CD14-positive monocyte (primary cell): ENCODE results near the gene RBBP9. TPM values are rescaled to one million over a fixed set of nuclear protein-coding genes. Genes with fewer than 3 reads are reported as not detected.

Experiments used
- DNase-seq, 3 donors: peaks; one replicate each; pipeline ENCODE4 v3.0.0-alpha.2; 2011 to 2022
- H2AFZ ChIP-seq: 2 replicates; pipeline ENCODE4 v1.6.0; 2012; ENCODE audit warnings: mild to moderate bottlenecking, low read depth, low read length, inconsistent platforms; ENCODE audit not compliant: insufficient read depth, poor library complexity, severe bottlenecking
- H3K27ac ChIP-seq, 2 donors: 1 replicate in 1 of 2; 2 replicates in 1 of 2; pipeline ENCODE4 v1.5.1; 2012 to 2013; ENCODE audit warnings: low read length in 2 of 2, control low read depth in 1 of 2, inconsistent platforms in 1 of 2, low read depth in 1 of 2, mild to moderate bottlenecking in 1 of 2
- H3K27me3 ChIP-seq, 2 donors: one replicate each; pipeline versions ENCODE4 v1.6.0 to v1.6.1; 2011 to 2013; ENCODE audit warnings: low read length in 2 of 2; ENCODE audit not compliant: control insufficient read depth in 2 of 2, insufficient read depth in 2 of 2
- H3K36me3 ChIP-seq, 2 donors: replicated peaks in 1 of 2; 1 replicate in 1 of 2; 2 replicates in 1 of 2; pipeline versions ENCODE4 v1.5.1 to v1.6.1; 2012 to 2013; ENCODE audit warnings: low read length in 2 of 2, control low read depth in 1 of 2, inconsistent platforms in 1 of 2, mild to moderate bottlenecking in 1 of 2; ENCODE audit not compliant: insufficient read depth in 2 of 2, control insufficient read depth in 1 of 2
- H3K4me1 ChIP-seq, 2 donors: 1 replicate in 1 of 2; 2 replicates in 1 of 2; pipeline versions ENCODE4 v1.5.1 to v1.6.1; 2012 to 2013; ENCODE audit warnings: low read length in 2 of 2, control low read depth in 1 of 2, inconsistent platforms in 1 of 2, mild to moderate bottlenecking in 1 of 2, moderate library complexity in 1 of 2; ENCODE audit not compliant: insufficient read depth in 2 of 2, control insufficient read depth in 1 of 2
- H3K4me2 ChIP-seq: replicated peaks from 2 replicates; pipeline ENCODE3; 2012; ENCODE audit warnings: low read length, moderate library complexity, mild to moderate bottlenecking; ENCODE audit not compliant: poor library complexity, severe bottlenecking; ENCODE audit errors: extremely low read depth
- H3K4me3 ChIP-seq, 3 experiments: fragments of 200-600 bp in 1 of 3; sonication (generic) in 1 of 3; replicated peaks in 1 of 3; 1 replicate in 2 of 3; 2 replicates in 1 of 3; pipeline ENCODE4 v1.5.1; 2011 to 2013; ENCODE audit warnings: low read length in 3 of 3, mild to moderate bottlenecking in 3 of 3, control low read depth in 2 of 3, low read depth in 2 of 3, inconsistent platforms in 1 of 3, moderate library complexity in 1 of 3
- H3K79me2 ChIP-seq: 2 replicates; pipeline ENCODE4 v1.6.0; 2012; ENCODE audit warnings: mild to moderate bottlenecking, control low read depth, inconsistent platforms, low read length, moderate library complexity; ENCODE audit not compliant: insufficient read depth
- H3K9ac ChIP-seq: 2 replicates; pipeline ENCODE4 v1.6.0; 2017; ENCODE audit warnings: low read length, mild to moderate bottlenecking; ENCODE audit not compliant: insufficient read depth, poor library complexity, severe bottlenecking
- H3K9me3 ChIP-seq, 2 donors: replicated peaks in 1 of 2; 1 replicate in 1 of 2; 2 replicates in 1 of 2; pipeline versions ENCODE4 v1.5.1 to v1.6.1; 2012 to 2013; ENCODE audit warnings: low read length in 2 of 2, control low read depth in 1 of 2; ENCODE audit not compliant: control insufficient read depth in 1 of 2, insufficient read depth in 1 of 2
- H4K20me1 ChIP-seq: 2 replicates; pipeline ENCODE4 v1.6.0; 2012; ENCODE audit warnings: mild to moderate bottlenecking, low read length, control low read depth, moderate library complexity; ENCODE audit not compliant: insufficient read depth
- H3K27ac Mint-ChIP-seq, 7 donors: one replicate each; pipeline ENCODE4 v1.8.0; 2020; ENCODE audit warnings: mild to moderate bottlenecking in 7 of 7, mixed read lengths in 7 of 7, moderate library complexity in 6 of 7, inconsistent platforms in 2 of 7
- H3K27me3 Mint-ChIP-seq, 3 donors: one replicate each; pipeline ENCODE4 v1.8.0; 2021 to 2022; ENCODE audit warnings: low read depth in 3 of 3, mild to moderate bottlenecking in 3 of 3, mixed read lengths in 3 of 3, moderate library complexity in 3 of 3, inconsistent platforms in 1 of 3
- H3K36me3 Mint-ChIP-seq, 2 donors: one replicate each; pipeline ENCODE4 v1.8.0; 2020; ENCODE audit warnings: mixed read lengths in 2 of 2, inconsistent platforms in 1 of 2, mild to moderate bottlenecking in 1 of 2
- H3K4me1 Mint-ChIP-seq: one replicate; pipeline ENCODE4 v1.8.0; 2020; ENCODE audit warnings: mild to moderate bottlenecking, mixed read lengths
- H3K4me3 Mint-ChIP-seq, 2 donors: one replicate each; pipeline ENCODE4 v1.8.0; 2020; ENCODE audit warnings: mild to moderate bottlenecking in 2 of 2, mixed read lengths in 2 of 2, moderate library complexity in 1 of 2
- H3K9me3 Mint-ChIP-seq, 7 donors: one replicate each; pipeline ENCODE4 v1.8.0; 2020 to 2022; ENCODE audit warnings: mixed read lengths in 7 of 7, mild to moderate bottlenecking in 6 of 7, moderate library complexity in 6 of 7, inconsistent platforms in 2 of 7
- WGBS: methylation state at CpG from one replicate; pipeline ENCODE4 v1.1.5; 2013; ENCODE audit warnings: missing lambda C conversion rate; ENCODE audit not compliant: insufficient coverage; 5-methylcytosine and 5-hydroxymethylcytosine counted together
- intact Hi-C, 2 donors: fragments of 100-400 bp; cut with micrococcal nuclease; formaldehyde crosslinking; loops; one replicate each; pipeline versions ENCODE4 v1.15.0 to v1.15.1; 2023
- polyA plus RNA-seq, 3 donors: library from polyadenylated mRNA; depleted of rRNA in 1 of 3; unstranded in 2 of 3; stranded (reverse) in 1 of 3; fragments of 300-500 nt in 2 of 3; fragments of >200 nt in 1 of 3; fragmentation: Illumina TruSeq in 2 of 3; gene quantifications; 1 replicate in 2 of 3; 2 replicates in 1 of 3; pipeline ENCODE4 v1.2.3, GENCODE V29; 2012 to 2021
- TF ChIP-seq, protein P1 (sequence below): fragments of 200-600 bp; IDR thresholded peaks from one replicate; pipeline ENCODE4 v1.8.0; 2022; ENCODE audit warnings: antibody characterized with exemption, mild to moderate bottlenecking

RBBP9 gene
- polyA plus RNA-seq, 3 donors: 3.5 to 6.9 (median 5.2) TPM

DNA sequence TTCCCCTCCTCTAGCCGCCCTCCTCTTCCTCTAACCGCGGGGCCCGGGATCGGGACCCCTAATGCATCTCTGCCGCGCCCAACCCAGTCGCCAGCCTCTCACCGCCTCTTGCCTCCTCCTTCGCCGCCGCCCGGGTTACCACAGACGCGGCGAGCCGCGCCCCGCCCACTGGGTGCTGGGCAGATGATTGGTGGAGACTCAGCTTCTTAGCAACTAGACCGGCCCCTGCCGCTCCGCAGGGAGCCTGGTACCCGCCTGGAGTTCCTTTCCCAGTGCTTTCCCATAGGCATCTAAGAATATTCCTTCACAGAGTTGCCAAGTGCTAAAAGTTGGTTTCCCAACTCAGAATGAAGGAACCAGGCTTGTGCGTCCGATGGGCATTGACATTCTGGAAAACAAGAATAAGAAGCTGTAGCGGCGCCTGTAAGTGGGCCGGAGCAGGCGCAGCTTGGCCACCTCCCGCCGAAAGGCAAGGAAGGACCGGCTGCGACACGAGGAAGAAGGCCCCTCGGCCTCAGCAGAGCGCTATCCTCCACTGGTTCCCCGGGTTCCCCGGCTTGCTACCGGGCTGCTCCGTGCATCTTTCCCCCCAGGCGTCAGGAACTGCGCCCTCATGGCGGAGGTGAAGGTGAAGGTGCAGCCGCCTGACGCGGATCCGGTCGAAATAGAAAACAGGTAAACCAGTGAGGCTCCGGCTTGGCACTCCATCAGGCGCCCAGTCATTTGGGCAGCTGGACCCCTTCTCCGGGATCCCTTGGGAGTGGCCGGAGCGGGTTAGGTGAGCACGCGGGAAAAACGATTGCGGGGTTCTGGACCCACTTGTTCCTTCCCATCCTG is 29.9 kb downstream of the RBBP9 start, which contains the start of the genes DZANK1 and POLR3F:
TSS of gene DZANK1 (minus strand) at position 137 of the 837 bp plus-strand sequence. CDS start 1,672 bp downstream, outside the sequence.
TSS of gene POLR3F (plus strand) at position 497 of the 837 bp plus-strand sequence. CDS start at position 614, 117 bp downstream.
- Mint-ChIP-seq H3K27me3 (peaks cover 0 to 2% (median 0%) of the 10 kb centered on the region in 3 donors), H3K27ac (peak within 1 kb of the TSS; percentile 93 to 99 (median 97)), H3K9me3 (no peaks in the 10 kb centered on the region), H3K4me3 (peak within 1 kb of the TSS; percentile 97 to 98), H3K36me3 (peaks cover 16 to 17% of the 10 kb centered on the region in 2 donors), H3K4me1 (peaks cover 15% of the 10 kb centered on the region)
- TF ChIP-seq, protein P1, sequence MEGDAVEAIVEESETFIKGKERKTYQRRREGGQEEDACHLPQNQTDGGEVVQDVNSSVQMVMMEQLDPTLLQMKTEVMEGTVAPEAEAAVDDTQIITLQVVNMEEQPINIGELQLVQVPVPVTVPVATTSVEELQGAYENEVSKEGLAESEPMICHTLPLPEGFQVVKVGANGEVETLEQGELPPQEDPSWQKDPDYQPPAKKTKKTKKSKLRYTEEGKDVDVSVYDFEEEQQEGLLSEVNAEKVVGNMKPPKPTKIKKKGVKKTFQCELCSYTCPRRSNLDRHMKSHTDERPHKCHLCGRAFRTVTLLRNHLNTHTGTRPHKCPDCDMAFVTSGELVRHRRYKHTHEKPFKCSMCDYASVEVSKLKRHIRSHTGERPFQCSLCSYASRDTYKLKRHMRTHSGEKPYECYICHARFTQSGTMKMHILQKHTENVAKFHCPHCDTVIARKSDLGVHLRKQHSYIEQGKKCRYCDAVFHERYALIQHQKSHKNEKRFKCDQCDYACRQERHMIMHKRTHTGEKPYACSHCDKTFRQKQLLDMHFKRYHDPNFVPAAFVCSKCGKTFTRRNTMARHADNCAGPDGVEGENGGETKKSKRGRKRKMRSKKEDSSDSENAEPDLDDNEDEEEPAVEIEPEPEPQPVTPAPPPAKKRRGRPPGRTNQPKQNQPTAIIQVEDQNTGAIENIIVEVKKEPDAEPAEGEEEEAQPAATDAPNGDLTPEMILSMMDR: no peak
- Histone ChIP-seq H3K36me3 (peaks cover 9 to 29% of the 10 kb centered on the region in 2 donors), H3K4me2 (peak within 1 kb of the TSS; percentile 87), H3K4me3 (peak within 1 kb of the TSS; percentile 45 to 100 (median 70)), H3K27me3 (no peaks in the 10 kb centered on the region), H3K4me1 (peaks cover 14 to 22% of the 10 kb centered on the region in 2 donors), H3K9me3 (no peaks in the 10 kb centered on the region), H3K9ac (peak within 1 kb of the TSS; percentile 86), H4K20me1 (no peaks in the 10 kb centered on the region), H3K79me2 (peaks cover 30% of the 10 kb centered on the region), H3K27ac (peak within 1 kb of the TSS; percentile 43 to 92), H2AFZ (peak within 1 kb of the TSS; percentile 97)
- intact Hi-C loops: loop anchor here (2.0 to 10.0 kb wide), 4 partner anchors 40 to 182 kb away; partner anchors contain the start of genes DTD1 (in 2 of the 2), SEC23B (in 1 of the 2) and ZNF133 (in 1 of the 2)
- DNase-seq: peak; percentile 89 to 92 (median 90)
- under 1% methylated on average over 45 of the region's 57 CpGs for WGBS

DNA sequence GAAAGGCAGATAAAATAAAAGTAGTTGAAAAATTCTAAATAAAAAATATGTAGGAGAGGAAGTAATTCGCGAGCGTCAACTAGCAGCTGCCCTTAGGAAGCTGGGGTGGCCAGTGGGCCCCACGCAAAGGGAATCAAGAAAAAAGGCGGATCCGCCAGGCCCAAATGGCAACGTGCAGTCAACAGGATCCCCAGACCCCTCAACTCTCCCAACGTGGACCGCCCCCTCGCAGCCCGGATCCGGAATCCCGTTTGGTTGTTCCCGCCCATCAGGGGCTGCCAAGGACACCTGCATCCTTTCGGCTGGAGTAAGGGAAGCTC is 30.5 kb downstream of the RBBP9 start:
- H4K20me1 ChIP-seq: no peaks in the 10 kb centered on the region
- H2AFZ ChIP-seq: peak overlapping the region; percentile 97
- peaks cover 15% of the 10 kb centered on the region for H3K4me1 Mint-ChIP-seq
- intact Hi-C loops: loop anchor here (2.0 to 10.0 kb wide), 4 partner anchors 40 to 182 kb away; partner anchors contain the start of genes DTD1 (in 2 of the 2), SEC23B (in 1 of the 2) and ZNF133 (in 1 of the 2)
- H3K9me3 Mint-ChIP-seq: no peaks in the 10 kb centered on the region
- H3K79me2 ChIP-seq: peaks cover 30% of the 10 kb centered on the region
- H3K36me3 Mint-ChIP-seq: peaks cover 13 to 17% of the 10 kb centered on the region in 2 donors
- peaks cover 8 to 25% of the 10 kb centered on the region in 2 donors for H3K36me3 ChIP-seq
- peak overlapping the region; percentile 97 to 98 for H3K4me3 Mint-ChIP-seq
- H3K27me3 Mint-ChIP-seq: peaks cover 0 to 2% (median 0%) of the 10 kb centered on the region in 3 donors
- no peak overlapping the region for H3K27ac ChIP-seq
- H3K4me2 ChIP-seq: peak overlapping the region; percentile 87
- no peak for DNase-seq
- H3K27ac Mint-ChIP-seq: peak overlapping the region in 5 of 7 donors; percentile 95 to 99 (median 97)
- TF ChIP-seq, protein P1: no peak
- H3K9me3 ChIP-seq: no peaks in the 10 kb centered on the region
- peak overlapping the region; percentile 45 to 100 (median 70) for H3K4me3 ChIP-seq
- under 1% methylated on average over 13 of the region's 15 CpGs for WGBS
- H3K27me3 ChIP-seq: no peaks in the 10 kb centered on the region
- peaks cover 14 to 22% of the 10 kb centered on the region in 2 donors for H3K4me1 ChIP-seq
- H3K9ac ChIP-seq: peak overlapping the region; percentile 86
